Rectal smooth muscle tissue (tissue), 1 donor: ENCODE measurements around the gene LSAMP.

Experiments
- H3K27ac ChIP-seq: one replicate; pipeline ENCODE4 v1.7.0; 2013; ENCODE audit warnings: low read depth, low read length, inconsistent platforms
- H3K27me3 ChIP-seq: one replicate; pipeline ENCODE4 v1.7.0; 2013; ENCODE audit warnings: low read length; ENCODE audit not compliant: control insufficient read depth, insufficient read depth
- H3K36me3 ChIP-seq: one replicate; pipeline ENCODE4 v1.7.0; 2013; ENCODE audit warnings: low read length; ENCODE audit not compliant: control insufficient read depth, insufficient read depth
- H3K4me1 ChIP-seq: one replicate; pipeline ENCODE4 v1.7.0; 2013; ENCODE audit warnings: low read length; ENCODE audit not compliant: control insufficient read depth, insufficient read depth
- H3K4me3 ChIP-seq: one replicate; pipeline ENCODE4 v1.7.0; 2013; ENCODE audit warnings: low read length
- H3K9ac ChIP-seq: one replicate; pipeline ENCODE4 v1.7.0; 2013; ENCODE audit warnings: low read length

Gene LSAMP

DNA sequence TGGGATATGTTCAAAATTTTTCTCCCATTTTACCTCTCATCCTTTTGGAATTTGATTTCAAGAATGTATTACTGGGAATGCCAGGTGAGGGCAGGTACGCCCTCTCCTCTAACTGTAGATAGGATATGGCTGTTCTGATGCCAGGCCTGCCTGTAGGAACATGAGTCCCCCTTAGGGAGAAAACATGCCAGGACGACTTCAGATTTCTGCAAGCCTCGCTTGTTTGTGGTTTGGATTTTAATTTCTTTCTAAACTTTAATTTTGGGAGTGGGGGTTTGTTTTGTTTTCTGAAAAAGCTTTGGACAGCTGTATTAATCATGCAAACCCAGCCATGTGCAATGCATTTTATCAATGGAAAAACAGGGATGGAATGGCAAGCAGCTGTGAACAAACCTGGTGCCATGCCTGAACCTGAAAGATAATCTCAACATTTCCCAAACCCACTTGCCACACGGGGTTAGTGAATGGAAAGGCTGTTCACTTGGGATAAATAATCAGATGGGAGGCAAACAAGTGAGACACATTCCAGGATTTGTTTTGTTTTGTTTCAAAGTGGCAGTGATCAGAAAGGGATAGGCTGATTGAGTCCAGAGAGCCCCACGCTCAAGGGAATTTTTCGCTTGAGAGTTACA lies 614.4 kb downstream of the LSAMP start:
- no peaks in the 10 kb centered on the region for H3K36me3 ChIP-seq
- H3K9ac ChIP-seq: no peak overlapping the region
- H3K27ac ChIP-seq: no peak overlapping the region
- no peak overlapping the region for H3K4me3 ChIP-seq
- H3K27me3 ChIP-seq: no peaks in the 10 kb centered on the region
- peaks cover 3% of the 10 kb centered on the region for H3K4me1 ChIP-seq

DNA sequence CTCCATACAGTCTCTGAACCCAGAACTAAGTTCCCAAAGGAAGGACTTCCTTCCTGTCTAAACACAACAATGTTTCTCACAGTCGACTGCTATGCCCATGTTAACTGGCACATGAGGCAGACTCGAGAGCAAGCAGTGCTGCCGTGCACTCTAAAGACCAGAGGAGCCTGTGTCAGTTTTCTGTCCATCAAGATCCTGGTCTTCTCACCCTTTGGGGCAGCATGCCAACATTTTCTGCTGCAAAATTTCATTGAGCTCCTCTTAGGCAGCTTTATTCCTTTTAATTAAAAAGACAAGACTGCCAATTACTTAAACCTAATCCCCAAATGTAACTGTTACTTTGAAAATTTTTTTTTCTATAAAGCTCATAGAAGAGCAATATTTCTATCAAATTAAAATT lies 616.9 kb downstream of the LSAMP start:
- H3K4me1 ChIP-seq: peaks cover under 1% of the 10 kb centered on the region
- H3K27me3 ChIP-seq: no peaks in the 10 kb centered on the region
- no peak overlapping the region for H3K4me3 ChIP-seq
- no peak overlapping the region for H3K9ac ChIP-seq
- no peak overlapping the region for H3K27ac ChIP-seq
- H3K36me3 ChIP-seq: no peaks in the 10 kb centered on the region

DNA sequence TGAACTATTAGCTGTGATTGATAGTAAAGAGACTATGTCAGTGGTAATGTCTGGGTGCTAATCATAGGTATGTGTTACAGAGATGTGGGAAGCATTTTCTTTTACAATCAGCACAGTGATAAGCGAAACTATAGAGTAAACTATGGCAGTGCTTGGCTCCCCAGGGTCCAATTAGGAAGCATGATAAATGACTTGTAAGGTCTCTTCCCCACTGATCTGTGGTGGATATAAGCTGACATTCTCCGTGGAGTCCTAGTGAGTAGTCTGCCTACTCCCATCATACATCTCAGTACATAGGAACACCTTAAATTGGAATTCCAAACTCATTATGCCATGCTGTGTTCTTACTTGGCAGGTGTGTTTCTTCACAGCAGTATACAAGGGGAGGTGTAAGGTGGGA lies 617.8 kb downstream of the LSAMP start:
- H3K27ac ChIP-seq: no peak overlapping the region
- no peaks in the 10 kb centered on the region for H3K27me3 ChIP-seq
- no peak overlapping the region for H3K4me3 ChIP-seq
- H3K4me1 ChIP-seq: no peaks in the 10 kb centered on the region
- H3K36me3 ChIP-seq: no peaks in the 10 kb centered on the region
- H3K9ac ChIP-seq: no peak overlapping the region

DNA sequence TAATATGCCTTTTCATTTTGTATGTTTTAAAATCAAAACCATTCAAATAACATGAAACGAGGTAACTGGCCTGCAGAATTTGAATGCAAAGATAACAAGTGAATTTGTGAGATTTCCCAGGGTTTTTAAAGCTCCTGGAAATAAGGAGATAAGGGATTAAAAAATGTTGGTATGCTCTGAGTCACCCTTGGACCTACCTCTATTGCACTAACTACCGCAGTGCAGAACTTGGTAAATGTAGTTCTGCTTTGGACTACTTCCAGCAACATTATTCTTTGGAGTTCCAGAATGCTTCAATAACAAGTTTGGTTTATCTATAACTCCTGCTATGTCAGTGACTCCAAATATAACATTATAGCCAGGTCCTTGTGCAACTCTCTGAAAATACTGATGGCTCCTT lies 620.2 kb downstream of the LSAMP start:
- Histone ChIP-seq H3K9ac (no peak overlapping the region), H3K4me3 (no peak overlapping the region), H3K27ac (no peak overlapping the region), H3K4me1 (no peaks in the 10 kb centered on the region), H3K27me3 (no peaks in the 10 kb centered on the region), H3K36me3 (no peaks in the 10 kb centered on the region)

GRCh38 chr3:115823083-115823482 lies 622.2 kb downstream of the LSAMP start:
- no peak overlapping the region for H3K9ac ChIP-seq
- H3K36me3 ChIP-seq: no peaks in the 10 kb centered on the region
- H3K27me3 ChIP-seq: no peaks in the 10 kb centered on the region
- H3K4me1 ChIP-seq: no peaks in the 10 kb centered on the region
- H3K4me3 ChIP-seq: no peak overlapping the region
- no peak overlapping the region for H3K27ac ChIP-seq

DNA sequence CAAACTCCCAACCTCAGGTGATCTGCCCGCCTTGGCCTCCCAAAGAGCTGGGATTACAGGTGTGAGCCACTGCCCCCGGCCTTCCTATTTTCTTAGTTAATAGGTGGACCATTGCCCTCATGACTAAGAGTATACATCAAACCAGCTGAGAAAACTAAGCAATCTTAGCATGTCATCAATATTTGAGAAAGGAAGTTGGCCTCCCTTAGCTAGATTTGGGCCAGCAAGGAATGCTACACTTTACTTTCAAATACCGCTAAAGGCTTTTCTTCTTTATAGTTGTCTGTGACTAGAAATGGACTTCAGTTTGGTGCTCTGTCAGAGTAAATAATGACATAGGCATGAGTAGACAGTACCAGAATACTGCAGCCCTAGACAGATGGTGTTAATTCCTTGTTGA lies 622.7 kb downstream of the LSAMP start:
- no peaks in the 10 kb centered on the region for H3K27me3 ChIP-seq
- no peak overlapping the region for H3K9ac ChIP-seq

GRCh38 chr3:115819785-115820384 lies 625.4 kb downstream of the LSAMP start:
- no peaks in the 10 kb centered on the region for H3K36me3 ChIP-seq
- H3K27me3 ChIP-seq: no peaks in the 10 kb centered on the region
- no peaks in the 10 kb centered on the region for H3K4me1 ChIP-seq
- no peak overlapping the region for H3K4me3 ChIP-seq
- no peak overlapping the region for H3K9ac ChIP-seq
- H3K27ac ChIP-seq: no peak overlapping the region

More for the DNA sequence above, 622.7 kb downstream of the LSAMP start:
- H3K4me3 ChIP-seq: no peak overlapping the region
- H3K4me1 ChIP-seq: no peaks in the 10 kb centered on the region
- no peak overlapping the region for H3K27ac ChIP-seq
- no peaks in the 10 kb centered on the region for H3K36me3 ChIP-seq

- Histone ChIP-seq H3K27me3 (no peaks in the 10 kb centered on the region), H3K36me3 (no peaks in the 10 kb centered on the region), H3K27ac (no peak overlapping the region), H3K9ac (no peak overlapping the region), H3K4me3 (no peak overlapping the region), H3K4me1 (no peaks in the 10 kb centered on the region)
Observed at GRCh38 chr3:115814778-115815380, 630.4 kb downstream of the LSAMP start.

- Histone ChIP-seq H3K9ac (no peak overlapping the region), H3K4me3 (no peak overlapping the region), H3K27me3 (no peaks in the 10 kb centered on the region), H3K36me3 (no peaks in the 10 kb centered on the region), H3K4me1 (no peaks in the 10 kb centered on the region), H3K27ac (no peak overlapping the region)
Observed at GRCh38 chr3:115814006-115814405, 631.3 kb downstream of the LSAMP start.

- H3K4me1 ChIP-seq: no peaks in the 10 kb centered on the region
- no peaks in the 10 kb centered on the region for H3K36me3 ChIP-seq
- no peak overlapping the region for H3K9ac ChIP-seq
- H3K4me3 ChIP-seq: no peak overlapping the region
- no peak overlapping the region for H3K27ac ChIP-seq
- no peaks in the 10 kb centered on the region for H3K27me3 ChIP-seq
Observed at GRCh38 chr3:115808816-115809215, 636.5 kb downstream of the LSAMP start.

DNA sequence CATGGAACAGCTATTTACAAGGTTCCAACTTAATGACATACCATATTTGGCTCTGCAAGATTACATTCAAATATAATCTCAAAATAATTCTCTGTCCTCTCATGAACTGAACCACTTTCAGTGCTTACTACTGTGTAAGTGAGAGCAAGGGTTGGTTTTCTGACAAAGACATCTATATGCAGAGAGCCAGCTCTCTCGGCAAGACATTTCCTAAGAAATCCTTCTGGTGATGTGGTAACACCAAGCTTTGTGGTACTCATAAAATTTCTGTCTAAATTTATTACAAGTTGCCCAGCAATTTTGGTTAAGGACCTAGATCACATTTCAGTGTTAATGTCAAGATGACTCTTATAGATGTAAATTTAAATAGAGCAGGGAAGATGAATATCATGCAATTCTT lies 637.0 kb downstream of the LSAMP start:
- H3K27me3 ChIP-seq: no peaks in the 10 kb centered on the region
- no peak overlapping the region for H3K9ac ChIP-seq
- H3K36me3 ChIP-seq: no peaks in the 10 kb centered on the region
- H3K4me3 ChIP-seq: no peak overlapping the region
- no peak overlapping the region for H3K27ac ChIP-seq
- H3K4me1 ChIP-seq: no peaks in the 10 kb centered on the region

GRCh38 chr3:115806501-115806900 lies 638.8 kb downstream of the LSAMP start:
- no peak overlapping the region for H3K9ac ChIP-seq
- no peaks in the 10 kb centered on the region for H3K36me3 ChIP-seq
- no peaks in the 10 kb centered on the region for H3K27me3 ChIP-seq
- no peak overlapping the region for H3K4me3 ChIP-seq
- H3K27ac ChIP-seq: no peak overlapping the region
- no peaks in the 10 kb centered on the region for H3K4me1 ChIP-seq

- Histone ChIP-seq H3K36me3 (no peaks in the 10 kb centered on the region), H3K4me1 (no peaks in the 10 kb centered on the region), H3K4me3 (no peak overlapping the region), H3K9ac (no peak overlapping the region), H3K27me3 (no peaks in the 10 kb centered on the region), H3K27ac (no peak overlapping the region)
Observed at GRCh38 chr3:115805520-115805919, 639.8 kb downstream of the LSAMP start.
